ENCODE results near the gene GRAMD1A.
"Not testable (repeated sequence)": the region's sequence is repeated elsewhere in the genome, so short reads cannot be mapped to it uniquely, and the experiment has no call there.

DNA sequence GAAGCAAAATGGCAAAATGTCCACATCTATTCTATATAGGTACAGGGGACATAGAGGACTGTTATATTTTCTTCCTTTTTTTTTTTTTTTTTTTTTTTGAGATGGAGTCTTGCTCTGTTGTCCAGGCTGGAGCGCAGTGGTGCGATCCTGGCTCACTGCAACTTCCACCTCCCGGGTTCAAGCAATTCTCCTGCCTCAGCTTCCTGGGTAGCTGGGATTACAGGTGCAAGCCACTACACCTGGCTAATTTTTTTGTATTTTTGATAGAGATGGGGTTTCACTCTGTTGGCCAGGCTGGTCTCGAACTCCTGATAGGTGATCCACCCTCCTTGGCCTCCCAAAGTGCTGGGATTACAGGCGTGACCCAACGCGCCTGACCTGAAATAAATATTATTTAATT is 1.9 kb upstream of the GRAMD1A start:
- not testable (repeated sequence) for TF ChIP-seq CTCF (IDR thresholded peaks at IDR 0.05 in 2 of 3, conservative IDR thresholded peaks at IDR 0.05 in 1 of 3; ENCODE audit: borderline replicate concordance in 1 of 3, insufficient read depth in 1 of 3, low read depth in 2 of 3, low read length in 2 of 3); CEBPB (IDR thresholded peaks at IDR 0.05; ENCODE audit: low read depth); EZH2 (IDR thresholded peaks at IDR 0.05); POLR2AphosphoS5 (IDR thresholded peaks at IDR 0.05; ENCODE audit: low read depth, low read length)
